ENCODE data around the gene FOXK1.

The FOXK1 gene

GRCh38 chr7:4745971-4746919, 64.2 kb downstream of the FOXK1 start:
- DNase-seq = peak; percentile 57

DNA sequence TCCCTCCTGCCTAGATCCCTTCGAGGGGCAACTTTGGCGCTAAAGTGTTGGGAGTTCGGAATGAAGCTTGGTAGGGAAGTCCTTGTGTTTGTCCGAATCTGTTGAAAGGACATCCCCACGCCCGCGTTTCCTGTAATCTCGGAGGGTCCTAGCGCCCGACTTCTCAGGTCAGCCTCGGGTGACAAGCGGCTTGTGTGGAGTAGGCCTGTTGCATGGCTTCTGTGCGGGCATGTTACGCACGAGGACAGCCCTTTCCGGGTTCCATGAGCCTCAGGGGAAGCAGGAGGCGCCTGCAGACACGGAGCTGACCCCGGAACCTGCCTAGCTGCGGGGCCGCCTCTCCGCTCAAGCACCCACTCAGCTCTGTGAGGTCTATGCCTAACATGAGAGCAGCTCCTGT, 64.9 kb downstream of the FOXK1 start:
- no peak for DNase-seq

DNA sequence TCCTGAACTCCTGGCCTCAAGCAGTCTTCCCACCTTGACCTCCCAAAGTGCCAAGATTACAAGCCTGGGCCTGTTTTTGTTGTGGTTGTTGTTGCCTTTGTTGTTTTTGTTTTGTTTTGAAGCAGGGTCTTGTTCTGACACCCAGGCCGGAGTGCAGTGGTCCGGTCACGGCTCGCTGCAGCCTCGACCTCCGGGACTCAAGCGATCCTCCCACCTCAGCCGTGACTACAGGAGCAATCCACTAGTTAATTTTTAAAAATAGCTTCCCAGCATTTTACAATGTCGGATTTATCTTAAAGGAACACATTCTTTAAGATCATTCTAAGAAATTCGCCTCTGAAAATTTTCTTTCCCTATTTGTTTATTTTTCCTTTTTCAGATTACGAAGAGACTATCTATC, 65.7 kb downstream of the FOXK1 start:
- no peak for DNase-seq

DNA sequence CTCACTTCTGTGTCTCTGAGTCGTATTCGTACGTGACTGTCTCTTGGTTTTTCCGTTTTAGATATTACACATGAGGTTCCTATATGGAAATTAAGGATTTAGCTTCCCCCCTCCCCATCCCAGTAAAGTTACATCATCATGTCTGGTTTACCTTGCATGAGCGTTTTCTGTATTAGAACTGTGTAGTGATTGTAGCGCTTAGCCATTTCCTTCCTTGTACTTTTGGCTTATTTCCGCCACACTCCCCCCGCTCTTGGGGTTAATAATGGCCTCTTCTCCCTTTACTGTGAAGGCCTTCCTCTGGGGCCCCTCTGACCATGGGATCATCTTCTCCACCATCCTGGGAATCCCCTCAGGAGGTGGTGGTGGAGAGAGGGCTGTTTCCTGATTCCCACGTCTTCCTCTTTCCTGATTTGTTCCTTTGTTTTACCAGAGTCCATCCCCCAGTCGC, 66.2 kb downstream of the FOXK1 start:
- no peak for DNase-seq

- DNase-seq = no peak
Observed at GRCh38 chr7:4749363-4749762, 67.3 kb downstream of the FOXK1 start.

DNA sequence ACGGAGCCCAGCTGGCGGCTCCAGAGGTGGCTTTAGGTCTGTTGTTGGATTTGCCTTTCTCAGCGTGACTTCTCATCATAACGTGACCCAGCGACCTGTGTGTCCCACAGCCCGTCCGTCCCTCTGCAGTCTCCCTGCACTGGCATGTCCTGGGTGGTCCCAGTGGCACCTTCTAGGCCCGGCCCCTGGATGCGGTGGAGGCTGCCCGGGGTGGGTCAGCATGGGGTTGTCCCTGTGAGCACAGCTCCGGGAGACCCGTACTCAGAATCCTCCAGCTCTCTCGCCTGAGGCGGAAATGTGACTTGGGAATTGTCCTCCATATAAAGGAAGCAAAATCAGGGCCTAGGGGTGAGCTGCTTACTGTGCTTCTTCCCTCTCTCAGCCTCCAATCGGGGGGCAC, 67.7 kb downstream of the FOXK1 start:
- no peak for DNase-seq

- DNase-seq = no peak
Observed at GRCh38 chr7:4751398-4751947, 69.4 kb downstream of the FOXK1 start.

DNA sequence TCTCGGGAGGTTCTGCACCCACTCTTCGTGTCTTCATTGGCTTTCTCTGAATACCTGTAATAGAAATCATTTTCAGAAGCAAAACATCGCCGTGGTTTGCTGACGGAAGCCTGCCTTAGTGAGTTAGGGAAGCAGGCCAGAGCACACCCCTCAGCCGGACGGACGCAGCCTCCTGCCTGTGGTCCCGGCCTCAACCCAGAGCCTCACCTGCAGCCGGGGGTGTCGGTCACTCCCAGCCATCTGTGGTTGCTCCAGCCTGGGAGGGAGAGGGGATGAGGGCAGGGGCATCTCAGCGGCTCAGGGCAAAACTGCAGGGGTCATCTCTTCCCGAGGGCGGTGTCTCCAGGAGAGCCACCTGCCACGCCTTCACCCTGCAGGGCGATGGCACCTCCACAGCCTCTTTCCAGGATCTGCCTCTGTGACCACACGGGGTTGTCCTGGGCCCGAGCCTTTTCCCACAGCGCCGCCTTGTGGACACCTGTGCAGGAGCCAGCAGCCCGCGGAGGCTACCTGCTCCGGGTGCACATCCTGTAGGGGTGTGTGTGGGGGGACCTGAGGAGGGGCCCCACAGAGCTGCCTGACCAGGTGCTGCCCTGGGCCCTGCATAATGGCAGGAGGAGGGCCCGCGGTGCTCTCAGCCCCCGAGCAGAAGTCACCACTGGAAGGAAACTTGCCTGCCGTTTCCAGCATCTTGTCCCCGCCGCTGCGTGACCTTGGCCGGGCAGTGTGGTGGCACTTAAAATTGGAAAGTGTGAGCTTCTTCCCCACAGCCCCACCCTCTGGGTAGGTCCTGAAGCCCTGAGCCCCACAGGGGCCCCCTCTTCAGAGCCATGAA, 71.7 kb downstream of the FOXK1 start:
- peak; percentile 43 for DNase-seq

- DNase-seq = no peak
Observed at GRCh38 chr7:4754433-4755010, 72.4 kb downstream of the FOXK1 start.

DNA sequence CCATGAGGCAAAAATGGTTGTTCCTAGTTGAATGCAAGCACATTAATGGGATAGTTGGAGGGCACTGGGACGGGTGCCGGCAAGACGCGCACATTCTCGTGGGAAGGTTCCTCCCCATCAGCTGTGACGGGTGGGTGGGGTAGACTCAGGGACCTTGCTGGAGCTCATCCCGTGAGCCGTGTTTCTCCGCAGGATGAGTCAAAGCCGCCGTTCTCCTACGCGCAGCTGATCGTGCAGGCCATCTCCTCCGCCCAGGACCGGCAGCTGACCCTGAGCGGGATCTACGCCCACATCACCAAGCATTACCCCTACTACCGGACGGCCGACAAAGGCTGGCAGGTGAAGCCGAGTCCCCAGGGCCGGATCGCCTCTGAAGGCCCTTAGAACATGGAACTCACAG, 73.0 kb downstream of the FOXK1 start:
- no peak for DNase-seq

DNA sequence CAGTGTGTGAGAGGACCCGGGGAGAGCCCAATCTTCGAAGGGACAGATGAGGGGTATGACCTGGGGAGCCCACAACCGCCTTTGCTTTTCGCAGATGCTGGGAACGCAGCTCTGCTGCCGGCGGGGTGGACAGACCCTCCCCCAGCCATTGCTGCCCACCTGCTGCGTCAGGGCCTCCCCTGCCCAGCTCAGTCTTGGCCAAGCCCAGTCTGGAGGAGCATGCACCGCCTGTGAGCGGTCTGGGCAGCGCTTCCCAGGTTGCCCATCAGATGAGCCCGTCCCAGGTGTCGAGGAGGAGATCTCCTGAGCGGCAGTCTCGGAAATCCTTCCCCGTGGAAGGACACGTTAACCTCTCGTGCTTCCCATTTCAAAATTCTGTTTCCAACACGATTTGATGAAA, 76.0 kb downstream of the FOXK1 start:
- no peak for DNase-seq

GRCh38 chr7:4758791-4759190, 76.7 kb downstream of the FOXK1 start:
- no peak for DNase-seq

GRCh38 chr7:4759211-4759610, 77.1 kb downstream of the FOXK1 start:
- no peak for DNase-seq

DNA sequence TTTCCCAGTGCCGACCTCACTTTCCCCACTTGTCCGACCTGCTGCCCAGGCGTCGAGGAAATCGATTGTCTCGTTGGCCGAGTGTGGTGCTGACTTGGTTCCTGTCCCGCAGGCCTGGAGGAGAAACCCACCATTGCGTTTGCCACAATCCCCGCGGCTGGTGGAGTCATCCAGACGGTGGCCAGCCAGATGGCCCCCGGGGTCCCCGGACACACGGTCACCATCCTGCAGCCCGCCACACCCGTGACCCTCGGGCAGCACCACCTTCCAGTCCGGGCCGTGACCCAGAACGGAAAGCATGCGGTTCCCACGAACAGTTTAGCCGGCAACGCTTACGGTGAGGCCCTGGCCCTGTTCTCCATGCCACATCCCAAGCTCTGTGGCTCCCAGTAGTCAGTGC, 78.9 kb downstream of the FOXK1 start:
- DNase-seq = no peak

DNA sequence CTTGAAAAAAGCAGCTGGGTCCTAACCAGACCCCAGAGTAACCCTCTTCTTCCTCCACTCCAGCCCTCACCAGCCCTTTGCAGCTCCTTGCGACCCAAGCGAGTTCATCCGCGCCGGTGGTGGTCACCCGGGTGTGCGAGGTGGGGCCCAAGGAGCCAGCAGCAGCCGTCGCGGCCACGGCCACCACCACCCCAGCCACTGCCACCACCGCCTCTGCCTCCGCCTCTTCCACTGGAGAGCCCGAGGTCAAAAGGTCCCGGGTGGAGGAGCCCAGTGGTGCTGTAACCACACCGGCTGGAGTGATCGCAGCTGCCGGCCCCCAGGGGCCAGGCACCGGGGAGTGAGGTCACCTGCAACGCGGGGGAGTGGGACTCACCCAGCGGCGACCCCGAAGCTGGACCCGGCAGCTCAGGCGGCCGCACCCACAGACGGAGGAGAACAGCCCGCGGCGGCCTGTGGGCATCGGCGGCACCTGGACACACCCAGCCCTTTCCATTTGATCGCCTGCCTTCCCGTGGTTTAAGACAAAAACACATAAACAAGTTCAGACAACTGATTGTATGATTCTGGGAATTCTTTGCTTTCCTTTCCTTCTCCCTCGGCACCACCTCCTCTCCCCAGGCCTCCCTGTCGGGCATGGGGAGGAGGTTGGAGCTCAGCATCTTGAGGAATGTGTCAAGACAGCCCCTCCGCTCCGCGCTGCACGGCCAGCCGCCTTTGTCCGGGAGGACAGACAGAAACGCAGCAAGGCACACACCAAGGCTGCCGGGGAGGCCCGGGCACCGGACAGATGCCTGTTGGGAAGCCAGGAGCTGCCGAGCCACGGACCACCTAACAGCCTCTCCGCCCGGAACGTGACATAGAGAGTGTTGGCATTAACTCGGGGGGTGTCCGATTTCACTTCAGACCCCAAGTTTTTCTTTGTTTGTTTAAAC, 80.3 kb downstream of the FOXK1 start:
- no peak for DNase-seq

DNA sequence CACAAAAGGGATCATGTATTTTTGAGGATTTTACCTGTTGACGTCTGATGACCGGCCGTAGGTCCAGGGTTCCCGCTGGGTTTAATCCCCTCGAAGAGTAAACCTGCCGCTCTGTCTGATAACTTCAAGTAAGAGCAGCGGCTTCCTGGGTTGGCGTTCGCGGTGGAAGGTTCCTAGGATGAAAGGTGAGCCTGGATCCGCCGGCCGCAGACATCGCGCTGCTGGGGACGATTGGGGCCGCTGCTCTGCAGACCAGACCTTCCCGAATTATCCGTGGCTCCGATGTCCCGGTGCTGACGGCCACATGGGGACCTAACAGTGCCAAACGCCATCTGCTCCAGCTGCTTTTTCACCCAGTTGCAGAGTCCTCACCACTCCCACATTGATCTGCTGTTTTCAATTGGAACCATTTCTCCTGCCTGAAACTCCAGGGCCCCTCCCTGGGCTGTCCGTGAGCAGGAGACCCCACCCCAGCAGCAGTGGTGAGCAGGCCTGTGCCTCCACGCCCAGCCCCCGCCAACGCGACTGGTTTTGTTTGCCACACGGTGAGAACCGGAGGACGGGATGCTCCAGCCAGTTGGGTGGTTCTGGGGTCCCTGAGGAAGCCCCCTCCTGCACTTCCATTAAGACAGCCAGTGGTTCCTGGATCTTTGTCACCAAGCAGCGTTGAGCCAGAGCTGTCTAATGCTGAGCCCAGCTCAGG, 81.1 kb downstream of the FOXK1 start:
- DNase-seq = no peak

DNA sequence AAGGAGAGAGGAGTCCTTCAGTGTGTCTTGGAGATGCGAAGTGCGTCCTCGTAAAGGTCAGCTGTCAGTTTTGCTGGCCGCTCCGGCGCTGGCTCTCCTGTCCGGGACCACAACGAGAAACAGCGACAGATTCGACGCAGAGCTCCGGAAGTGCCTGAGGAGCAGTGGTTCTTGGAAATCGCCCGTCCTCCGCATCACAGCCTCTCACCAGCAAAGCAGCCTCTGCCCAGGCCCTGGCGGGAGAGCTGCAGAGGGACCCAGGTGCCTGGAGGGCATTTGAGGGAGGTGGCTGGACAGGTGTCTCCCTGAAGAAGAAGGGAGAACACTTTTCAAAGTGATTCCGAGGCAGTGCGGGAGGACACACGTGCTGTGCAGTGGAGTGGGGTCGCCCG, 81.7 kb downstream of the FOXK1 start:
- DNase-seq = no peak

DNA sequence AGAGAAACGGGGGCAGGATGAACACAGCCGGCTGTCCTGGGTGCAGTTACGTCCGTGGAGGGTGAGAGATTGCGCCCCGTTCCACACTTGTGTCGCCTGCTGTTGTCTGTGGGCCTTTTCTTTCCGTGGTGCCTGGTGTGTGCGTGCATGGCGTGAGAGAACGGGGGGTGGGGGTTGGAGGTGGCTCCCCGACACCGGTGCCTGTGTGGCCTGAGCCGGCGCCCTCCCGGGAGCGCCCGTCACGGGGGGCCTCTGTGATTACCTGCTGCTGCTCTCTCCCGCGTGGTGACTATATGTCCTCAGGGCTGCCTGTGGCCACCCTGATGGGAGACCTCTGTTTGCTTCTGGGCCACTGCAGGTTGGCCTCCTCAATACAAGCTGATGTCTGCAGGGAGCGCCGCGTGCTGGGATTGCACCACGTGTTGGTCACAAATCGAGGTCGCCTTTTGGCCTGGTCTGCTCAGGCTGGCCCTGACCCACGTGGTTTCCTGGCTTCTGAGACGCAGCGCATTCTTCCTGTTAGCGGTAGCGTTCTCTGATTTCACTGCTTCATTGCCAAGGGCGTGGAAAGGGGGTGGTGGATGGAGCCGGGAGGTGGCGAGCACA, 82.4 kb downstream of the FOXK1 start:
- DNase-seq = no peak

DNA sequence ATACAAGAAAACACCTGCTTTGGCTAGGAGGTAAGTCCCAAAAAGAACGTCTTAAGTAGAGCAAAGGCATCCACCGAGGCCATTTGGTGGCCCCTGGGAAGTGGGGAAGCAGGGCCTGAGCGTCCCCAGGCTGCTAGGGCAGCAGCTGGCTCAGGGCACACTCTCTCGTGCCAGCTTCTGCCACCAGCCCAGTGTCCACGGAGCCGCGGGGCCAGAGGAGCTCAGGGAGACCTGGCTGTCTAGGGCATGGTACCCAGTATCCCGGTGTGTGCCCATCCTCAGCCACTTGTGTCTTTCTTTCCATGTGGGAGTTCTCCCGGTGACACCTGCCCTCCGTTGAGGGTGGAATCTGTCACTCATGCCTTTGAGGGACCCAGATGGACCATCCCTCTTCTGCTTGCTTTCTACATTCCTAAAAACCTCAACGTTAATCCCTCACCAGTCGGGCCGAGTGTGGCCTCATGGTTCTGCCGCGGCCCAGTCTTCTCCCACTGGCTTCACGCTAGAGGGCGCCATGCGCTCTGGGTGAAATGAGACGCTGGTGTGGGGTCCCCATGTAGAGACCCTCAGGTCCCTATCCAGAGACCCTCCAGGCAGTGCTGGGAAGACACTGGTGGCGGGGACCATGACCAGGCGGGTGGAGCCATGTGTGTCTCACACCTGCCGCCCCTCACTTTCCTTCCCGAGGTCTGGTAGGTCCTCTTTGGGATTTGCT, 83.8 kb downstream of the FOXK1 start:
- no peak for DNase-seq

Data from fibroblast of upper back skin (primary cell).